Measurements from ENCODE around the gene GOLGA6L2.

Gene GOLGA6L2

GRCh38 chr15:23447107-23447500 is at the start of gene GOLGA6L2:
TSS of gene GOLGA6L2 (minus strand) at chr15:23447243. CDS start at chr15:23447181, 62 bp downstream.
- intact Hi-C loops (cut with DNase I; ENCODE audit: low total_unique reads) = no loop called here
- no peaks in the 10 kb centered on the region for H3K36me3 ChIP-seq

GRCh38 chr15:23484870-23485269 is 37.8 kb upstream of the GOLGA6L2 start:
- H3K36me3 ChIP-seq = no peaks in the 10 kb centered on the region
- H3K27ac ChIP-seq = no peak overlapping the region
- no peak for TF ChIP-seq CTCF (IDR thresholded peaks at IDR 0.05)
- no peaks in the 10 kb centered on the region for H3K9me3 ChIP-seq
- H3K4me1 ChIP-seq = no peaks in the 10 kb centered on the region
- DNase-seq = no peak
- H3K27me3 ChIP-seq = no peaks in the 10 kb centered on the region
- intact Hi-C loops (cut with DNase I; ENCODE audit: low total_unique reads) = no loop called here
- H3K4me3 ChIP-seq = no peak overlapping the region

More at GRCh38 chr15:23447107-23447500, at the start of gene GOLGA6L2:
- no peak within 1 kb of the TSS for H3K4me3 ChIP-seq
- peaks cover 0 to 3% of the 10 kb centered on the region in 2 donors for H3K27me3 ChIP-seq
- no peak for DNase-seq
- H3K9me3 ChIP-seq = no peaks in the 10 kb centered on the region
- no peak for TF ChIP-seq CTCF (IDR thresholded peaks at IDR 0.05)
- no peak within 1 kb of the TSS for H3K27ac ChIP-seq
- H3K4me1 ChIP-seq = no peaks in the 10 kb centered on the region

- no peaks in the 10 kb centered on the region for H3K27me3 ChIP-seq
- DNase-seq = no peak
- H3K4me3 ChIP-seq = no peak overlapping the region
- H3K9me3 ChIP-seq = no peaks in the 10 kb centered on the region
- no peak overlapping the region for H3K27ac ChIP-seq
- TF ChIP-seq CTCF (IDR thresholded peaks at IDR 0.05) = no peak
- H3K4me1 ChIP-seq = no peaks in the 10 kb centered on the region
- intact Hi-C loops (cut with DNase I; ENCODE audit: low total_unique reads) = no loop called here
- no peaks in the 10 kb centered on the region for H3K36me3 ChIP-seq
Observed at GRCh38 chr15:23483821-23484299, 36.8 kb upstream of the GOLGA6L2 start.

GRCh38 chr15:23482764-23483489 is 35.9 kb upstream of the GOLGA6L2 start:
- intact Hi-C loops (cut with DNase I; ENCODE audit: low total_unique reads) = no loop called here
- TF ChIP-seq CTCF (IDR thresholded peaks at IDR 0.05) = no peak
- Histone ChIP-seq H3K9me3 (no peaks in the 10 kb centered on the region), H3K36me3 (no peaks in the 10 kb centered on the region), H3K4me1 (no peaks in the 10 kb centered on the region), H3K4me3 (no peak overlapping the region), H3K27ac (no peak overlapping the region), H3K27me3 (no peaks in the 10 kb centered on the region)
- no peak for DNase-seq

- H3K4me3 ChIP-seq = no peak overlapping the region
Observed at GRCh38 chr15:23482228-23482627, 35.2 kb upstream of the GOLGA6L2 start.

More at GRCh38 chr15:23482228-23482627, 35.2 kb upstream of the GOLGA6L2 start:
- DNase-seq = no peak
- no peak overlapping the region for H3K27ac ChIP-seq
- H3K9me3 ChIP-seq = no peaks in the 10 kb centered on the region
- intact Hi-C loops (cut with DNase I; ENCODE audit: low total_unique reads) = no loop called here
- no peaks in the 10 kb centered on the region for H3K36me3 ChIP-seq
- H3K27me3 ChIP-seq = no peaks in the 10 kb centered on the region
- H3K4me1 ChIP-seq = no peaks in the 10 kb centered on the region
- no peak for TF ChIP-seq CTCF (IDR thresholded peaks at IDR 0.05)
